SK-N-SH (cell line): ENCODE data around the gene OXER1. TPM values are rescaled to one million over a fixed set of nuclear protein-coding genes. Genes with fewer than 3 reads are reported as not detected.
A peak's percentile ranks its signal among the peaks of the same experiment; 100 is the strongest.

Source experiments
- CTCF ChIA-PET: fragments of 300-600, 350-600 bp; formaldehyde crosslinking; extraction: SDS; loops from one replicate; lab custom pipeline; 2021; lab: Yijun Ruan, JAX
- POLR2A ChIA-PET: fragments of 350-600 bp; sonication (Branson Sonifier 250); formaldehyde crosslinking; extraction: SDS; loops from one replicate; lab custom pipeline; 2020; ENCODE audit warnings: antibody characterized with exemption, inconsistent platforms; lab: Yijun Ruan, JAX
- DNase-seq: peaks from one replicate; pipeline ENCODE4 v3.0.0; 2012
- H2AFZ ChIP-seq: fragments of 200-600 bp; sonication (generic); 2 replicates; pipeline ENCODE4 v1.8.1; 2016; ENCODE audit warnings: antibody characterized with exemption, mild to moderate bottlenecking, low read depth
- H3F3A ChIP-seq: fragments of 200-600 bp; sonication (generic); replicated peaks from 2 replicates; pipeline ENCODE3; 2016; ENCODE audit warnings: antibody characterized with exemption, mild to moderate bottlenecking; ENCODE audit not compliant: insufficient read depth
- H3K27ac ChIP-seq, 2 experiments: fragments of 200-500 bp in 1 of 2; fragments of 200-600 bp in 1 of 2; sonication (Bioruptor generic) in 1 of 2; sonication (generic), shearing (Covaris generic) in 1 of 2; 2 replicates each; pipeline versions ENCODE4 v1.5.1 to v1.6.1; 2014 to 2016; ENCODE audit warnings: low read depth in 2 of 2, inconsistent platforms in 1 of 2, low read length in 1 of 2, mild to moderate bottlenecking in 1 of 2, mixed read lengths in 1 of 2
- H3K27me3 ChIP-seq: fragments of 200-600 bp; sonication (generic), shearing (Covaris generic); 2 replicates; pipeline ENCODE4 v1.6.1; 2016; ENCODE audit warnings: mixed run types; ENCODE audit not compliant: insufficient read depth
- H3K36me3 ChIP-seq, 2 experiments: fragments of 200-500 bp in 1 of 2; fragments of 200-600 bp in 1 of 2; sonication (Bioruptor generic) in 1 of 2; sonication (generic) in 1 of 2; replicated peaks in 1 of 2; 2 replicates each; pipeline versions ENCODE3 to v1.5.1; 2014 to 2016; ENCODE audit warnings: low read length in 1 of 2, mild to moderate bottlenecking in 1 of 2; ENCODE audit not compliant: insufficient read depth in 2 of 2, control insufficient read depth in 1 of 2
- H3K4me1 ChIP-seq, 2 experiments: fragments of 200-500 bp in 1 of 2; fragments of 200-600 bp in 1 of 2; sonication (Bioruptor generic) in 1 of 2; sonication (generic), shearing (Covaris generic) in 1 of 2; 2 replicates each; pipeline versions ENCODE4 v1.5.1 to v1.6.1; 2014 to 2016; ENCODE audit warnings: low read depth in 1 of 2, low read length in 1 of 2, mixed run types in 1 of 2; ENCODE audit not compliant: insufficient read depth in 2 of 2, control insufficient read depth in 1 of 2
- H3K4me2 ChIP-seq: fragments of 200-600 bp; sonication (generic), shearing (Covaris generic); 2 replicates; pipeline ENCODE4 v1.6.1; 2017; ENCODE audit warnings: mixed run types
- H3K4me3 ChIP-seq, 2 experiments: fragments of 200-500 bp in 1 of 2; fragments of 200-600 bp in 1 of 2; sonication (Bioruptor generic) in 1 of 2; sonication (generic), shearing (Covaris generic) in 1 of 2; 2 replicates each; pipeline versions ENCODE4 v1.5.1 to v1.8.1; 2014 to 2016; ENCODE audit warnings: low read depth in 2 of 2, inconsistent platforms in 1 of 2, low read length in 1 of 2, mild to moderate bottlenecking in 1 of 2, mixed read lengths in 1 of 2, moderate library complexity in 1 of 2
- H3K79me2 ChIP-seq: fragments of 200-600 bp; sonication (generic); 2 replicates; pipeline ENCODE4 v1.8.1; 2017; ENCODE audit warnings: mild to moderate bottlenecking; ENCODE audit not compliant: insufficient read depth
- H3K9ac ChIP-seq: fragments of 200-600 bp; sonication (generic); 2 replicates; pipeline ENCODE4 v1.6.1; 2017; ENCODE audit warnings: mixed run types
- H3K9me2 ChIP-seq: fragments of 200-600 bp; sonication (generic); 2 replicates; pipeline ENCODE4 v1.6.1; 2017; ENCODE audit warnings: mixed run types
- H3K9me3 ChIP-seq: fragments of 200-600 bp; sonication (generic); 2 replicates; pipeline ENCODE4 v1.6.1; 2017; ENCODE audit warnings: mixed run types, mild to moderate bottlenecking, moderate library complexity
- H4K20me1 ChIP-seq: fragments of 200-600 bp; sonication (generic); 2 replicates; pipeline ENCODE4 v1.6.1; 2017; ENCODE audit warnings: mild to moderate bottlenecking, mixed run types; ENCODE audit not compliant: insufficient read depth
- ELF1 ChIP-seq: IDR thresholded peaks from 2 replicates; pipeline ENCODE4 v1.4.0; 2012
- EZH2phosphoT487 ChIP-seq: fragments of 200-600 bp; sonication (generic); IDR thresholded peaks from 2 replicates; pipeline ENCODE4 v1.6.1; 2017; ENCODE audit warnings: low read depth, mixed run types, mild to moderate bottlenecking, antibody characterized with exemption, moderate library complexity, borderline replicate concordance
- GATA2 ChIP-seq: sonication (generic); formaldehyde crosslinking; IDR thresholded peaks from 2 replicates; pipeline ENCODE4 v1.5.0; 2020; ENCODE audit warnings: mild to moderate bottlenecking, missing genetic modification reagents
- JUND ChIP-seq: IDR thresholded peaks from 2 replicates; pipeline ENCODE4 v1.4.0; 2012
- NRF1 ChIP-seq: IDR thresholded peaks from 2 replicates; pipeline ENCODE4 v1.6.1; 2012; ENCODE audit warnings: low read depth, mild to moderate bottlenecking, low read length
- RAD21 ChIP-seq: IDR thresholded peaks from 2 replicates; pipeline ENCODE4 v1.6.1; 2012; ENCODE audit warnings: mild to moderate bottlenecking, low read length
- RCOR1 ChIP-seq: fragments of 150-350 bp; IDR thresholded peaks from 2 replicates; pipeline ENCODE4 v1.6.1; 2017; ENCODE audit warnings: antibody characterized with exemption, low read length
- REST ChIP-seq: IDR thresholded peaks from 2 replicates; pipeline ENCODE4 v1.6.1; 2012; ENCODE audit warnings: mild to moderate bottlenecking, low read depth, low read length, moderate library complexity
- RXRA ChIP-seq: IDR thresholded peaks from 2 replicates; pipeline ENCODE4 v1.4.0; 2012; ENCODE audit warnings: low read depth, mild to moderate bottlenecking, borderline replicate concordance
- WGBS: methylation state at CpG from one replicate; pipeline ENCODE4 v1.1.6; 2017; ENCODE audit warnings: low lambda C conversion rate; 5-methylcytosine and 5-hydroxymethylcytosine counted together
- polyA plus RNA-seq, 3 experiments: library from polyadenylated mRNA; depleted of rRNA; stranded (reverse); fragments of >200 nt; gene quantifications; 2 replicates each; pipeline ENCODE4 v1.2.3, GENCODE V29; 2012
- TF ChIP-seq, protein P1 (sequence below): IDR thresholded peaks from 2 replicates; pipeline ENCODE4 v1.4.0; 2012; ENCODE audit warnings: low read depth, borderline replicate concordance

OXER1 gene
- polyA plus RNA-seq, 1 of the 3 experiments (the other 2 are of a cell fraction): not detected

- no peaks in the 10 kb centered on the region for H3K9me3 ChIP-seq
- no peaks in the 10 kb centered on the region for H3K27me3 ChIP-seq
- H3F3A ChIP-seq: no peaks in the 10 kb centered on the region
- DNase-seq: peak; percentile 36
- peaks cover 0 to 16% of the 10 kb centered on the region in 2 experiments; a peak in 1 of 4 replicates for H3K4me1 ChIP-seq
- no peaks in the 10 kb centered on the region for H3K9me2 ChIP-seq
- CTCF ChIA-PET: interaction anchor here (1.2 kb wide), 1 partner anchor 12 kb away, joined by 4 read pairs; no protein-coding TSS in a partner anchor
- H3K36me3 ChIP-seq: no peaks in the 10 kb centered on the region
- H3K9ac ChIP-seq: no peak overlapping the region
- H3K79me2 ChIP-seq: no peaks in the 10 kb centered on the region
- no peak overlapping the region for H3K4me3 ChIP-seq
- H3K4me2 ChIP-seq: no peak overlapping the region
- no peak overlapping the region for H3K27ac ChIP-seq
- TF ChIP-seq RXRA: no peak
- no peak for TF ChIP-seq RCOR1
- no peak for TF ChIP-seq EZH2phosphoT487
- TF ChIP-seq, protein P1, sequence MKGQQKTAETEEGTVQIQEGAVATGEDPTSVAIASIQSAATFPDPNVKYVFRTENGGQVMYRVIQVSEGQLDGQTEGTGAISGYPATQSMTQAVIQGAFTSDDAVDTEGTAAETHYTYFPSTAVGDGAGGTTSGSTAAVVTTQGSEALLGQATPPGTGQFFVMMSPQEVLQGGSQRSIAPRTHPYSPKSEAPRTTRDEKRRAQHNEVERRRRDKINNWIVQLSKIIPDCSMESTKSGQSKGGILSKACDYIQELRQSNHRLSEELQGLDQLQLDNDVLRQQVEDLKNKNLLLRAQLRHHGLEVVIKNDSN: no peak
- TF ChIP-seq JUND: no peak
- H2AFZ ChIP-seq: no peak overlapping the region
- H4K20me1 ChIP-seq: no peaks in the 10 kb centered on the region
- 82% methylated on average over 15 of the region's 16 CpGs for WGBS
- POLR2A ChIA-PET: no interaction called here
These were observed 3.4 kb upstream of the OXER1 start for GRCh38 chr2:42767080-42767898.

- CTCF ChIA-PET: interaction anchor here (1.0 kb wide), 2 partner anchors 25 to 270 kb away, joined by 3 read pairs; no protein-coding TSS in a partner anchor
- Histone ChIP-seq H3K9me3 (no peaks in the 10 kb centered on the region), H3K9ac (no peak overlapping the region), H3K79me2 (no peaks in the 10 kb centered on the region), H3K27ac (no peak overlapping the region), H3K9me2 (no peaks in the 10 kb centered on the region), H2AFZ (no peak overlapping the region), H3K4me1 (peaks cover 0 to 7% of the 10 kb centered on the region in 2 experiments; a peak in 1 of 4 replicates), H3F3A (no peaks in the 10 kb centered on the region), H3K36me3 (no peaks in the 10 kb centered on the region), H3K27me3 (no peaks in the 10 kb centered on the region), H4K20me1 (no peaks in the 10 kb centered on the region), H3K4me3 (no peak overlapping the region), H3K4me2 (no peak overlapping the region)
- POLR2A ChIA-PET: no interaction called here
- 95% methylated on average over 9 of the region's 9 CpGs for WGBS
- TF ChIP-seq RAD21: no peak
- no peak for TF ChIP-seq GATA2 (CRISPR knock-in tag)
- TF ChIP-seq ELF1: no peak
- no peak for TF ChIP-seq NRF1
- TF ChIP-seq REST: no peak
- no peak for DNase-seq
These were observed 1.8 kb upstream of the OXER1 start for GRCh38 chr2:42765686-42766085.
